Suprapubic skin (tissue), 4 donors: ENCODE data around the gene PBOV1. TPM values are rescaled to one million over a fixed set of nuclear protein-coding genes. Genes with fewer than 3 reads are reported as not detected.

Source experiments
- DNase-seq, 2 donors: peaks; one replicate each; pipeline ENCODE4 v3.0.0-alpha.2; 2019; ENCODE audit warnings: low spot score in 2 of 2
- H3K27ac ChIP-seq: fragments of 200-600 bp; sonication (generic); one replicate; pipeline ENCODE4 v1.5.1; 2019
- H3K27me3 ChIP-seq: fragments of 200-600 bp; sonication (generic); one replicate; pipeline ENCODE4 v1.5.1; 2019
- H3K36me3 ChIP-seq: fragments of 200-600 bp; sonication (generic); one replicate; pipeline ENCODE4 v1.5.1; 2019
- H3K4me1 ChIP-seq: fragments of 200-600 bp; sonication (generic); one replicate; pipeline ENCODE4 v1.5.1; 2019
- H3K4me3 ChIP-seq: fragments of 200-600 bp; sonication (generic); one replicate; pipeline ENCODE4 v1.5.1; 2019; ENCODE audit warnings: mild to moderate bottlenecking
- H3K9me3 ChIP-seq: fragments of 200-600 bp; sonication (generic); one replicate; pipeline ENCODE4 v1.5.1; 2019
- CTCF ChIP-seq, 2 donors: fragments of 200-600 bp in 1 of 2; fragments of 450-650 bp in 1 of 2; sonication (generic) in 1 of 2; IDR thresholded peaks; one replicate each; pipeline ENCODE4 v1.5.1; 2016 to 2019; ENCODE audit warnings: antibody characterized with exemption in 2 of 2, mild to moderate bottlenecking in 1 of 2, moderate library complexity in 1 of 2
- EP300 ChIP-seq: sonication (generic); formaldehyde crosslinking; IDR thresholded peaks from one replicate; pipeline ENCODE4 v1.6.1; 2017; ENCODE audit warnings: antibody characterized with exemption
- POLR2A ChIP-seq, 2 donors: fragments of 450-650 bp; IDR thresholded peaks; one replicate each; pipeline ENCODE4 v1.6.1; 2017; ENCODE audit warnings: antibody characterized with exemption in 2 of 2, mild to moderate bottlenecking in 2 of 2, moderate library complexity in 2 of 2
- POLR2AphosphoS5 ChIP-seq, 3 donors: sonication (generic); formaldehyde crosslinking; IDR thresholded peaks; one replicate each; pipeline ENCODE4 v1.6.1; 2017; ENCODE audit warnings: antibody characterized with exemption in 3 of 3
- WGBS: methylation state at CpG from one replicate; pipeline ENCODE4 v1.1.5; 2018; 5-methylcytosine and 5-hydroxymethylcytosine counted together
- total RNA-seq, 4 donors: library from RNA; depleted of rRNA; stranded (reverse); fragments of >200 nt; gene quantifications; one replicate each; pipeline ENCODE4 v1.1.0, GENCODE V29; 2016

PBOV1 gene
- total RNA-seq, 4 donors from 2014 or later: not detected

- no peak for DNase-seq
- no peak overlapping the region for H3K4me3 ChIP-seq
- TF ChIP-seq EP300 (no peak), POLR2AphosphoS5 (IDR thresholded peaks at IDR 0.05) (no peak), POLR2A (IDR thresholded peaks at IDR 0.05) (no peak), CTCF (IDR thresholded peaks at IDR 0.05) (no peak)
- H3K36me3 ChIP-seq: no peaks in the 10 kb centered on the region
- no peaks in the 10 kb centered on the region for H3K9me3 ChIP-seq
- no peak overlapping the region for H3K27ac ChIP-seq
- H3K27me3 ChIP-seq: no peaks in the 10 kb centered on the region
- H3K4me1 ChIP-seq: no peaks in the 10 kb centered on the region
- WGBS: 50% methylated on average over 4 of the region's 4 CpGs
Measured at GRCh38 chr6:138231381-138231886, 13.1 kb upstream of the PBOV1 start.

GRCh38 chr6:138230759-138231380 is 12.6 kb upstream of the PBOV1 start:
- no peak overlapping the region for H3K4me3 ChIP-seq
- H3K27me3 ChIP-seq: no peaks in the 10 kb centered on the region
- no peaks in the 10 kb centered on the region for H3K9me3 ChIP-seq
- H3K36me3 ChIP-seq: no peaks in the 10 kb centered on the region
- TF ChIP-seq POLR2AphosphoS5 (IDR thresholded peaks at IDR 0.05) (no peak), EP300 (no peak), POLR2A (IDR thresholded peaks at IDR 0.05) (no peak), CTCF (IDR thresholded peaks at IDR 0.05) (no peak)
- DNase-seq: no peak
- 61% methylated on average over 3 of the region's 3 CpGs for WGBS
- H3K27ac ChIP-seq: peak overlapping the region; percentile 15
- H3K4me1 ChIP-seq: no peaks in the 10 kb centered on the region

GRCh38 chr6:138230221-138230620 is 11.9 kb upstream of the PBOV1 start:
- no peaks in the 10 kb centered on the region for H3K36me3 ChIP-seq
- TF ChIP-seq POLR2A (IDR thresholded peaks at IDR 0.05) (no peak), EP300 (no peak), POLR2AphosphoS5 (IDR thresholded peaks at IDR 0.05) (no peak), CTCF (IDR thresholded peaks at IDR 0.05) (no peak)
- no peak for DNase-seq
- H3K4me1 ChIP-seq: no peaks in the 10 kb centered on the region
- H3K4me3 ChIP-seq: no peak overlapping the region
- no peaks in the 10 kb centered on the region for H3K27me3 ChIP-seq
- no peaks in the 10 kb centered on the region for H3K9me3 ChIP-seq
- no peak overlapping the region for H3K27ac ChIP-seq

GRCh38 chr6:138229663-138230179 is 11.4 kb upstream of the PBOV1 start:
- Histone ChIP-seq H3K4me1 (no peaks in the 10 kb centered on the region), H3K27me3 (no peaks in the 10 kb centered on the region), H3K4me3 (no peak overlapping the region), H3K27ac (no peak overlapping the region), H3K9me3 (no peaks in the 10 kb centered on the region), H3K36me3 (no peaks in the 10 kb centered on the region)
- 91% methylated on average over 11 of the region's 11 CpGs for WGBS
- TF ChIP-seq POLR2A (IDR thresholded peaks at IDR 0.05): no peak
- no peak for TF ChIP-seq POLR2AphosphoS5 (IDR thresholded peaks at IDR 0.05)
- no peak for TF ChIP-seq EP300
- no peak for TF ChIP-seq CTCF (IDR thresholded peaks at IDR 0.05)
- no peak for DNase-seq

GRCh38 chr6:138229072-138229471 is 10.8 kb upstream of the PBOV1 start:
- Histone ChIP-seq H3K9me3 (no peaks in the 10 kb centered on the region), H3K36me3 (no peaks in the 10 kb centered on the region), H3K27me3 (no peaks in the 10 kb centered on the region), H3K4me1 (no peaks in the 10 kb centered on the region), H3K27ac (no peak overlapping the region), H3K4me3 (no peak overlapping the region)
- WGBS: 77% methylated on average over 4 of the region's 4 CpGs
- no peak for DNase-seq
- TF ChIP-seq EP300: no peak
- TF ChIP-seq POLR2A (IDR thresholded peaks at IDR 0.05): no peak
- TF ChIP-seq CTCF (IDR thresholded peaks at IDR 0.05): no peak
- TF ChIP-seq POLR2AphosphoS5 (IDR thresholded peaks at IDR 0.05): no peak
